ENCODE data around the gene CCT7. TPM values are rescaled to one million over a fixed set of nuclear protein-coding genes. Genes with fewer than 3 reads are reported as not detected.

The CCT7 gene
- polyA plus RNA-seq, 2 of the 4 experiments (the other 2 are of a cell fraction) = 685 to 850 TPM

GRCh38 chr2:73223821-73224220, 10.3 kb upstream of the CCT7 start:
- Histone ChIP-seq H3K9me3 (no peaks in the 10 kb centered on the region), H3K4me1 (no peaks in the 10 kb centered on the region), H3K4me3 (no peak overlapping the region), H3K4me2 (no peak overlapping the region), H3K27ac (no peak overlapping the region)
- no peak for DNase-seq (ENCODE audit: low read depth in 1 of 2, low spot score in 1 of 2)
- TF ChIP-seq MAZ (IDR thresholded peaks at IDR 0.05; ENCODE audit: borderline replicate concordance, low read depth, low read length) (no peak), CBX2 (IDR thresholded peaks at IDR 0.05; ENCODE audit: borderline replicate concordance, low read depth) (no peak), NR3C1 (IDR thresholded peaks at IDR 0.05) (no peak), CHD4 (IDR thresholded peaks at IDR 0.05; ENCODE audit: borderline replicate concordance) (no peak), ATOH8 (CRISPR knock-in tag; IDR thresholded peaks at IDR 0.05; ENCODE audit: low read depth) (no peak), ELK1 (IDR thresholded peaks at IDR 0.05; ENCODE audit: low read depth, low read length) (no peak), HMGXB4 (CRISPR knock-in tag; IDR thresholded peaks at IDR 0.05; ENCODE audit: borderline replicate concordance) (no peak), E2F6 (IDR thresholded peaks at IDR 0.05; ENCODE audit: borderline replicate concordance, low read depth) (no peak), KDM1A (IDR thresholded peaks at IDR 0.05; ENCODE audit: low read depth) (no peak), CEBPB (IDR thresholded peaks at IDR 0.05) (no peak), CHD2 (IDR thresholded peaks at IDR 0.05; ENCODE audit: low read length, partially characterized antibody) (no peak), ZSCAN20 (CRISPR knock-in tag; IDR thresholded peaks at IDR 0.05) (no peak), MAFK (IDR thresholded peaks at IDR 0.05; ENCODE audit: partially characterized antibody) (no peak), REST (IDR thresholded peaks at IDR 0.05) (no peak), MAX (IDR thresholded peaks at IDR 0.05) (no peak)
- ATAC-seq = no peak
- ChIA-PET POLR2A (no interaction called here), CTCF (interaction anchor here (0.7 to 7.2 kb wide), 5 partner anchors 9 to 331 kb away, joined by 3 to 57 read pairs (median 4); no protein-coding TSS in a partner anchor)
- WGBS (ENCODE audit: missing lambda C conversion rate) = 95% methylated on average over 4 of the region's 4 CpGs
- FAIRE-seq = no peak

- no peak for DNase-seq (ENCODE audit: low read depth in 1 of 2, low spot score in 1 of 2)
- WGBS (ENCODE audit: missing lambda C conversion rate) = 93% methylated on average over 9 of the region's 9 CpGs
- ATAC-seq = no peak; a peak in 1 of 6 replicates
- ChIA-PET POLR2A (interaction anchor here (1.0 kb wide), 1 partner anchor 8 kb away, joined by 4 read pairs; the partner anchor contains the start of gene CCT7), CTCF (interaction anchor here (1.3 to 7.2 kb wide), 2 partner anchors 13 to 48 kb away, joined by 5 to 57 read pairs; no protein-coding TSS in a partner anchor)
- Histone ChIP-seq H3K4me3 (no peak overlapping the region), H3K9me3 (no peaks in the 10 kb centered on the region), H3K4me2 (no peak overlapping the region), H3K4me1 (no peaks in the 10 kb centered on the region), H3K27ac (no peak overlapping the region)
- TF ChIP-seq HOXB5 (CRISPR knock-in tag; IDR thresholded peaks at IDR 0.05) (no peak), FOSB (CRISPR knock-in tag; IDR thresholded peaks at IDR 0.05) (no peak), RFX5 (IDR thresholded peaks at IDR 0.05) (no peak), HEYL (CRISPR knock-in tag; IDR thresholded peaks at IDR 0.05) (no peak), RNF2 (IDR thresholded peaks at IDR 0.05; ENCODE audit: borderline replicate concordance, low read depth) (no peak), HOXB13 (CRISPR knock-in tag; IDR thresholded peaks at IDR 0.05; ENCODE audit: low read depth) (no peak), RARB (CRISPR knock-in tag; IDR thresholded peaks at IDR 0.05) (no peak), BCL3 (IDR thresholded peaks at IDR 0.05) (no peak), TFCP2L1 (CRISPR knock-in tag; IDR thresholded peaks at IDR 0.05) (no peak), HES2 (IDR thresholded peaks at IDR 0.05) (no peak)
- FAIRE-seq = no peak
Observed at GRCh38 chr2:73225513-73226360, 8.4 kb upstream of the CCT7 start.
